DMS153 treated with DMSO at 0.1 percent for 48 hours (cell line): ENCODE data around the gene KCNJ4.

Experiments
- DNase-seq: peaks from one replicate; lab custom pipeline; 2025; ENCODE audit not compliant: unreplicated experiment; lab: John Stamatoyannopoulos, UW

KCNJ4 gene

DNA sequence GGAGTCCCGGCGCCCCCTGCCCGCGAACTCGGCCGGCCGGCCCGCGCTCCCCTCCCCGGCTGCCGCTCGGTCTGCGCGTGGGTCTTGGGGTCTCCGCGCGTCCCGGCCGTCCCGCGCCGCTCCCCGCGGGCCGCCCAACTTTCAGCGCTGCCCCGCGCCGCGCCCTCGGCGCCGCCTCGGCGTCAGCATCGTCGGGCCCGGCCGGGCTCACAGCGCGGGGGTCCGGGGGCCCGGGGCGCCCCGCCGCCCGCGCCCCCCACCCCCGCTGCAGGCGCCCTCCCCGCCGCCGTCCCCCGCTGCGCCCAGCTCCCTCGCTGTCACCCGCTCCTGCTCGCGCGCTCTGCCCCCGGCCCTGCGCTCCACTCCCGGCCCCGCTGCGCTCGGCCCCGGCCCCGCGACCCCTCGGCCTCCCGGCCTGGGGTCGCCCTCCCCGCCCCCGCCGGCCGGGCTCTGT, at the start of gene KCNJ4:
Gene KCNJ4, minus strand, starts transcription at position 124 of the 454 bp plus-strand sequence. CDS start 27,067 bp downstream, outside the sequence.
- no peak for DNase-seq

DNA sequence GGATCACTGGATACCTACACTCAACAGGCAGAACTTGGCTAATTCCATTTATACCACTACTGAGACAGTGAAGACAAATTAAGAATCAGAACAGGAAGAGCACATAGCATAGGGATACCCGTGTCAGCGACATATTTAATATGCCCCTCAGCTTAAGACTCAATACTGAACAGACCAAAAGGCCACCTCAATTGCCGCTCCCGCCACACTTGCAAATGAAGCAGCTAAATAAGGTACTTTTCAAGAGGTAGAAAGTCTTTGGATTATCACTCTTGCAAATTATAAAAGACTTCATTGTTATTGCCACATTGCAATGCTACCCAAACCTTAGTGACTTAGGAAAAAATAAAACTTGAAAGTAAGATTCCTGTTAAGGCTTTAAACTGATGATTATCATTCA, 48.0 kb upstream of the KCNJ4 start:
- DNase-seq: no peak

DNA sequence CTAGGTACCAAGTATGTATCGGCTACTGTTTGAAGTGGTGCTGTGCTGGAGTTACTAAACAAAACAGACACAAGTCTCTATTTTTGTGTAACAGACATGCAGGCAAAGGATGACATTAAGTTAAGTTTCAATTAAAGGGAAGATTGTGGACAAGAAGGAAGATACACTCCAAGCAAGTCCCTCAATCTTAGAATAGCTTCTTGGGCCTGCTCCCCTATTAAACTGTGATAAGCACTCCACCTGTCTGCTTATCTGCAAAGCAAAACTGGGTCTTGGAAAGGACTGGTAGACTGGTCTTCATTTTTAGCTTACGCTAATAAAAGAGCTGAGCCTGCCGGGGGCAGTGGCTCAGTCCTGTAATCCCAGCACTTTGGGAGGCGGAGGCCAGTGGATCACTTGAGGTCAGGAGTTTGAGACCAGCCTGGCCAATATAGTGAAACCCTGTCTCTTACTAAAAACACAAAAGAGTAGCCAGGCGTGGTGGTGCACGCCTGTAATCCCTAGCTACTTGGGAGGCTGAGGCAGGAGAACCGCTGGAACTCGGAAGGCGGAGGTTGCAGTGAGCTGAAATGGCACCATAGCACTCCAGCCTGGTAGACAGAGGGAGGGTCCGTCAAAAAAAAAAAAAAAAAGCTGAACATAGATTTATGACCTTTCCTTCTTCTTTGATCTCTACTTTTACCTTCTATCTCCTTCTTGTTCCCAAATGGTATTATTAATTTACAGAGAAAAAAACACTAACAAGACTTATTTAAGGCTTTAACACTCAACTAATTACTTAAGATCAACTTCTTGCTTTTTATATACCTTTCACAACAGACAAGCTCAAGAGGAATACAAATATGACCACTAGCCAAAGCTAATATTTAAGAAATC, 47.0 kb upstream of the KCNJ4 start:
- no peak for DNase-seq

DNA sequence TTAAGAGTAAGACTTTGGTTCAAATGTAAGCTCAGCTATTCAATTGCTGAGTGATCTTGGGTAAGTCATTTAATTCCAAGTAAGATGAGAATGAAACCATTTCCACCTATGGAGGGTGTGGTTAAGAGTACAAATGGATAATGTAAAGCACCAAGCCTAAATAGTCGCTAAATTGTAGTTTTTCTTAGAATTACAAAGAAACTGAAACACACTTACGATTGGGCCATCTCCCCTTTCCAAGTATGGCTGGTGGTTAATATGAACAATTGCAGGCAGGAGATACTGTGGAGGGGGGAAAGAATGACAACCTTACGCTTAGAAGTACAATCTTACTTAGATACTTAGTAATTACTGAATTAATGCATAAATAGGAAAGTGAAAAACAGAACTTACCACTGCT, 42.9 kb upstream of the KCNJ4 start:
- no peak for DNase-seq

DNA sequence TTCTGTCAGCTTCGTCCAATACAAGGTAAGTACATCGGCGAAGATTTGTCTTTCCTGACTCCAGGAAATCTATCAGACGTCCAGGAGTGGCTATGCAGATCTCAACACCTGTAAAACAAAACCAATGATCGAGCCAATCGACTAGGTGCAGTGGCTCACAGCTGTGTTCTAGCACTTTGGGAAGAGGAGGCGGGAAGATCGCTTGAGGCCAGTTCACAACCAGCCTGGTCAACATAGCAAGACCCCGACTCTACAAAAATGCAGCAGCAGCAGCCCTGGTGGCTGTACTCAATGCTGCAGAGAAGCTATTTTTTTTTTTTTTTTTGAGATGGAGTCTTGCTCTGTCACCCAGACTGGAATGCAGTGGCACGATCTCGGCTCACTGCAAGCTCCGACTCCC, 39.9 kb upstream of the KCNJ4 start:
- no peak for DNase-seq

DNA sequence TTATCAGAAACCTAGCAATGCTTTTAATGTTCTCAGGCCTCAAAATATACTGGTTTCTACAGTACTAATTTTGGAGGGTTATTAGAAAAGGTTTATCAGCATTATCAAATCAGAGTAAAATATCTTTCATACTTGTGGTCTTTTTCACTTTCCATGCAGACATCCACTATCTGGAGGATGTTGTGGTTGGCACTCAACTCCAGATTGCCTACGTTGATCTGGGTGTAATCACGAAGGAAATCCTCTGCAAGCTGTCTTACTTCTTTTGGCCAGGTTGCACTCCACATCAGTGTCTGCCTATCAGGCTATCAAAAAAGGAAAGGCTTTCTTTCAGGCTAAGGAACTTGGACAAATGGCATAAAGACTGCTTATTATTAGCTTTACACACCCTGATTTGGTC, 39.5 kb upstream of the KCNJ4 start:
- no peak for DNase-seq

DNA sequence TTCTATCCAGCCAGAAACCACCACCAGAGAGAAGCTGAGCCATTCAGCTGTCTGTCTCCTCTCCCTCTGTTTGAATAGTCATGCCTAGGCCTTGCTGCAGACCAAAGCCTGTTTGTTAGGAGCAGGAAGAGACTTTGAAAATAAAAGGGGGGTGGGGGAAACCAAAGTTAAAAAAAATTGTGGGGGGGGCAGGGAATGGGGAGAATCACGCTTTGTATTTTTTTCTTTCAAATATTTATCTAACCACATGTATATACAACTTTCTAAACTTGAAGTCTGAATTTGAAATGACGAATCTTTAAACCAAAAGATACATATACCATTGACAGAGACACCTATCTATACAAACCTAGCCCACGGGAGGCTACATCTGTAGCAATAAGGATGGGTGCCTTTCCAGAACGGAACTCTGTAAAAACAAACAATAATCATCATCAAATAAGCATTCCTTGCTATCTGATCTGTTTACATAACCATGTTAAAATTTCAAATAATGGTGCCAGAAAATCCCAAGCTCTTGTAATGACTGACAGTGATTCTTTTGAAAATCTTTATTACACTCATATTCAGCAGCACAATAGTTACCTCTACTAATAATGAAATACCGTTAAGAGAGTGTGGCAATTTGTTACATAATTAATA, 36.8 kb upstream of the KCNJ4 start:
- DNase-seq: no peak

DNA sequence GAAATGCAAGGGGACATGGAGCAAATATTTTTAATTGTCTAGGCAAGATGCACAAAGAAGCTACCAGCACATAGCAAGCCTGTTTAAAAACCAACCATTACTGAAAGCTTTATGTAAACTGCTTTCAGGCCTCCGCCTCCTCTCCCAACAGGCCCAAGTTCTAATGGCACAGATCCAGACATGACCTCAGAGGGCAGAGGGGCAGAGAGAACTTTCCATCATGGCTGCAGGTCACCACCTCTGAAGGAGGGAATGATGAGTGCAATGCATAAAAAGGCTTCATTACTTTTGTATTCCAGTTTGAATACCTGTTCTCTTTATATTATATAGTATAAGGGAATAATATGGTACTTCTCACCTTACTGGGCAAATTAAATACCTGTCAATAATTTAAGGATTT, 35.9 kb upstream of the KCNJ4 start:
- no peak for DNase-seq

DNA sequence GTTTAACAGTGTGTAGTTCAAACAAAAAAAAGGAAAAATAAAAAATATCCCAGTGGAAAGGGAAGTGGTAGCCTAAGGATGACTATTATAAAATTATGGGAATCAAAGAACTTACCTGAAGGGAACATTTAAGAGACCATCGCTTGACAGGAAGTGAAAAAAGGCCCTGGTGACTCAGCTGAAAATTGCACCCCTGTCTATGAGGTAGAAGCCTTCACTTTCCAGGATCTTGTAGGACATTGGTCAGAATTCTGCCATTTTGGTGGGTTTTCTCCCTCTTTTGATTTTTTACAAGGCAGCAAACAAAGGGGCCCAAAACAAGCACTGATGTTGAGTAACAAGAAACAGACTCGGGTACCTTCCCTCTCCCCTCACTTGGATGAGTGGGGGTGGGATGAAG, 35.5 kb upstream of the KCNJ4 start:
- DNase-seq: no peak

DNA sequence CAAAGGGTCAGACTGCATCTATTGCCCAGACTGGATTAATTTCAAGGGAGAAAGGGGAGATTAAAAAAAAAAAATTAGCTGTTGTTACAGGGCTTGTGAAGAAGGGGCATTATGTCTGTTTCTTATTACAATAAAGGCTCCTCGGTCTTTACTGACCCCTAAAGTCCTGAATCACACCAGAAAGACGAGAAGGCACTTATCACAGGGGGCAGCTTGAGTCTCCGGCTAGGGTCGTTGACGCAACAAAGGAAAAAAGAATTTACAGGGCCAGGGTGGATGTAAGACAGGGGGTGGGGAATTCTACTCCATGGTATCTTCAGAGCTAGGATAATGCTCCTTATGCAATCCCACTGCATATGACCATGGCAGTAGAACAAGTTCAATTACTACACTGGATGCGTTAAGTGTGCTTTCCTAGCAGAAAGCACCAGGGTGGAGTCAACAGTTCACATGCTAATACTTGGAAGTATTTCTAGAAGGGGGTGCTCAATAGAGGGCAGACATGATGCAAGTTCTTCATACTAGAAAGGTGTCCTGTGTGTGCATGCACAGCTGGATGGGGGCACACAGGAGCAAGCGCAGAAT, 34.7 kb upstream of the KCNJ4 start:
- no peak for DNase-seq

DNA sequence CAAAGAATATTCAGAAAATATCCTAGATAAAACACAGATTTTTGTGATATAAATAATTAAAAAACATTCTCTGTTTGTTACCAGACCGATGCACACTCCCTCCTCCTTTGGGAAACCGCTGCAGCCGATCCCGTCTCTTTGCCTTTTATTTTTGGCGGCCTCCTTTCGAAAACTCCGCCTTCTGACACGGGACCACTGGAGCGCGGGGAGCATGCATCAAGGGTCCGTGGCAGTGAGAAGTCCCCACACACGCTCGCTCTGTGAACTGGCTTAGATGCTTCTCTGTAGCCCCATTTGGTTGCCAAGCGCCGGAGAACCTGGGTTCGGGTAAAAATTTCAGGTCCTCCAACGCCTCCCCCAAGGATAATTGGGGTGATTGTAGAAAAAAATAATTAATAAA, 34.1 kb upstream of the KCNJ4 start:
- DNase-seq: no peak

DNA sequence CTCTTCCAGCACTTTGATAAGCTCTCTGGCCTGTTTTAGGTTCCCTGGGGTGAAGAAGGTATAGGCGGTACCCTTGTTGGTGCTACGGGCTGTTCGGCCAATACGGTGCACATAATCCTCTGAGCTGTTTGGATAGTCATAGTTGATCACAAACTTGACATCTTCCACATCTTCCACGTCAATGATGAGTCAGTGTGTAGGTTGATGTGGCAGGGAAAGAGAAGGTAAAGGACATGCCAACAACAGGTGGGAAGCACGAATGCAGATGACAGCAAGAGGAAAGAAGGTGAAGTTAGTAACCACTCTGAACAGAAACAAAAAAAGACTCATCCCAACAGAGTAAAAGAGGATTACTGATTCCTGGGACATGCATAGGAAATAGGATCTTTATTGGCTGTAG, 32.9 kb upstream of the KCNJ4 start:
- no peak for DNase-seq

DNA sequence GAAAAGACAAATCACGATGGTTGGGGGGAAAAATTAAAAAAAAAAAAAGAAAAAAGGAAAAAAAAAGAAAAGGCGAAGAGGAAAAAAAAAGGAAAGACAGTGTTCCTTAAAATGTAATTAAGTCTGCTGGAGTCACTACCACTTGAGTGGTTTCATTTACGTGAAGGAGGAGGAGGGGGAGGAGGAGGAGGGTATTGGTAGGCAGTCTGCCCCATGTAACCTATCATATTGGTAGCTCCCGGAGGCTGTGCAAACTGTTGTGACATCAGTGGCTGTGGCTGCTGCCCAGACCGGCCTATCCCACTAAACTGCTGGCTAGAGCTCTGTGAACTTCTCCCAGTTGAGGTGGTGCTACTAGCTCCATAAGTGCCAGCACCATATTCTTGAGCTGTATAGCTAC, 30.8 kb upstream of the KCNJ4 start:
- DNase-seq: no peak

DNA sequence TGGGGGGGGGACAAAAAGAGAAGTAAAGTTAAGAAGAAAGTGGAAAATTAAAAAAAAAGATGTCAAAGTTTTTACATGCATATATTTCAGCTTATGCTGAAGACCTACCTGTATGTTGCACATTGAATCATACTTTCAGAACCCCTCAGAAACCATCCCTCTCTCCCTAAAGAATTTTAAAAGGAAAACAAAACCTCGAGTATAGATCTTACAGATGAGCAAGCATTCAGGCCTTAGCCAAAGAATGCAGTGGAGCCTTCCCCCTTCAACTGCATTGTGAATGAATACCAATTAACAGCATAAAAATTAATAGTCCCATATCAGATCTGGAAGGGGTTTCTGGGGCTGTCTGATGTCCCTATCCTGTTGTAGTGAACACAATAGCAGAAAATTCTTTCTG, 29.2 kb upstream of the KCNJ4 start:
- DNase-seq: no peak

DNA sequence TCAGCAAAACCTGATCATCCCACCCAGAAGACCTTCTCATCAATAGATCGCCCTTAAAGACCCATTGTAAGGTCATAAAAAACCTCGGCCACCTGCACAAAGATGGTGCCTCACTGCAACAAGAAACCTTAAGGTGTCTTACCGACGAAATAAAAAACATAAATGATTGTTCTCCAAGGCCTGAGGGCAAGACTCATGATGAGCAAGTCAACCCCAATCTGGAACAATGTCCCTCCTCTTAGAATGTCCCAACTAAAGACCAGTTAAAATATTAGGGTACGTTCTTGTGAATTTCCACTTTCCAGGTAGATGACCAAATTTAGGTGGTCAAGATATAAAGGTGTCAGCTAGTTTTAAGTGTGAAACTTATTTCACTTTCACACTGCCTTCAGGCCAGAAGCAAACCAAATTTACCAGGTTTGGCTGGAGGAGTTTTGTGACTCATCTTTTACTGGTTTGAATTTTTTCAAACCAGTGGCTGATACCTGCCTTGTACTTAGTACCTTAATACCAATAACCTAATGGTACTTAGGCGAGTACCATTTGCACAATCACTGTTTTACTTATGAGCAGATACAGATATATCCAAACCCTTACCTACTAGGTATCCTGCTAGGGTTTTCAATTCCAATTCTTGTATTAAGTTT, 27.8 kb upstream of the KCNJ4 start:
- no peak for DNase-seq

DNA sequence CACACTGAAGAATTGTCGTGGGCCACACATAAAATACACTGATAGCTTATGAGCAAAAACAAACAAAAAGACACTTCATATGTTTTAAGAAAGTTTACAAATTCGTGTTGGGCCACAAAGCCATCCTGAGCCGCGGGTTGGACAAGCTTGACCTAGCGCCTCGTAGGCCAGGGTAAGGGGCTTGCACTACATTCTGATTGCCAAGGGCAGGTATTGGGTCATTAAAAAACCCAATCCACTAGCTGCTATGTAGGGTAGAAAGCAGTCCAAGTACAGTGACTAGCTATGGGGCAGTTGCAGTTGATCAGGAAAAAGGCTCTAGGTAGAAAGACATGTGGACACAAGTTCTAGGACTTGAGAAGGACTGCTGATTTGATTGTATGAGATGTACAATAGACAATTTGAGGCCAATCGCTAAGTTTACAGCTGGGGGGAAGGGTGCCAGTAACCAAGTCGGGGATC, 26.9 kb upstream of the KCNJ4 start:
- no peak for DNase-seq

DNA sequence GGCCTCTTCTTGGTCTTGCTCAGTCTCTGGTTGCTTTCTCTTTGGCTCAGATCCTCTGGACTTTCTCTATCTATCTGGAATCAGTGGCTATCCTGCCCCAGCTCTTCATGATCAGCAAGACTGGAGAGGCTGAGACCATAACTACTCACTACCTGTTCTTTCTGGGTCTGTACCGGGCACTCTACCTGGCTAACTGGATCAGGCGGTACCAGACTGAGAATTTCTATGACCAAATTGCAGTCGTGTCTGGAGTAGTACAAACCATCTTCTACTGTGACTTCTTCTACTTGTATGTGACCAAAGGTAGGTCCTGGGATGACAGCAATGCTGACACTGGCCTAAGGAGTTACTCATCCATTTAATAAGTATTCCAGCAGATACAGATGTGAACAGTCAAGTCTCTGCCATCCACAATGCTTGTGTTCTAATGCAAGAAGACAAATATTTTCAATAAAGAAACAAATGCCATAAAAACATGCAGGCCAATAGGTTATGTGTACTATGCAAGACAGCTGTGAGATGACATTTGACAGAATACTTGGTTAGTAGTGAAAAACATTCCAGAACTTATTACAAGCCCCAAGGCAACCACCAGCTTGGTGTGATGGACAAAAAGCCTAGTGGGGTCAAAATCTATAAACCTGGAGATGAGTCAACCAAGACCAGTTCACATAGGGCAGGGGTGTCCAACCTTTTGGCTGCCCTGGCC, 26.3 kb upstream of the KCNJ4 start:
- DNase-seq: no peak

DNA sequence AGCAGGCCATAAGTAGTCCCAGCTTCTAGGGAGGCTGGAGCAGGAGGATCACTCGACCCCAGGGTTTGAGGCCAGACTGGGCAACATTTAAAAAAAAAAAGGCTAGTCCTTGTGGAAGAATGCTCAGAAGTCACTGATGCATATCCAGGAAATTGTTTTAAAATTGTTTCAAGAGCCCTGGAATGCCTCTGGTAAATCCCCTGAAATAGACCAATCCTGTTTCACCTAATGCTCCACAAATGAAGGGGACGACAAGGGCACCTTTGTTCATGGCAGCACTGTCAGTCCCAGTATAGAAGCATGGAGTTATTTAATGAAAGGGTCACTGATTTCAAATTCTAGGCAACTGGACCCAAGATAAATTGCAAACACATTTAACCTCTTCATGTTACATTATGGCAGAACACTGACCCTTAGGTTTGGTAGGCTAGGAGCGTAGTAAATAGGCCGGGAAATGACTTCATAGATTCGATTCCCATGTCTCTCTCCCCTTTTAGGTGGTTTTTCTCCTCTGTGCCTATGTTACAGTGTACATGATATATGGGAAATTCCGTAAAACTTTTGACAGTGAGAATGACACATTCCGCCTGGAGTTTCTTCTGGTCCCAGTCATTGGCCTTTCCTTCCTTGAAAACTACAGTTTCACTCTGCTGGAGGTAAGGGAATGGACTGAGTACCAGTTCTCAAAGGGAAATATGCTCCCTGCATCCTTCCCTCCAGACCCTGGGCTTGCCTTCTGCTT, 24.3 kb upstream of the KCNJ4 start:
- DNase-seq: no peak

DNA sequence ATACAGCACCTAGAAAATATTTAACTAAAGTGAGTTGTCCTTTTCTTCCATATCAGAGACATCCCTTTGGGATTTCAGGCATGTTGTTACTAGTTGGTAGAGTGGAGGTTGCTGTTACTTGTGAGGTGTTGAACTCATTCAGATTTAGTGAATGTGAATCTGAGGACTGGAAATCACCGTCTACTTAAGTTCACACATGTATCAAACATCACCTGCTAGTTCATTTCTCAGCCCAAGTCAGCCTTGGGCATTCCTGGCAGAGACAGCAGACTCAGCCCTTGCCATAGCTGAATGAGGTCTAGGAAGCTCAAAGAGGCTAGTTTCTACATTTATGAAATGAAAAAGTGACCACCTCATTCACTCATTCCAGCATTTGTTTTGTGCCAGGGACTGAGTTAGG, 22.6 kb upstream of the KCNJ4 start:
- DNase-seq: no peak

DNA sequence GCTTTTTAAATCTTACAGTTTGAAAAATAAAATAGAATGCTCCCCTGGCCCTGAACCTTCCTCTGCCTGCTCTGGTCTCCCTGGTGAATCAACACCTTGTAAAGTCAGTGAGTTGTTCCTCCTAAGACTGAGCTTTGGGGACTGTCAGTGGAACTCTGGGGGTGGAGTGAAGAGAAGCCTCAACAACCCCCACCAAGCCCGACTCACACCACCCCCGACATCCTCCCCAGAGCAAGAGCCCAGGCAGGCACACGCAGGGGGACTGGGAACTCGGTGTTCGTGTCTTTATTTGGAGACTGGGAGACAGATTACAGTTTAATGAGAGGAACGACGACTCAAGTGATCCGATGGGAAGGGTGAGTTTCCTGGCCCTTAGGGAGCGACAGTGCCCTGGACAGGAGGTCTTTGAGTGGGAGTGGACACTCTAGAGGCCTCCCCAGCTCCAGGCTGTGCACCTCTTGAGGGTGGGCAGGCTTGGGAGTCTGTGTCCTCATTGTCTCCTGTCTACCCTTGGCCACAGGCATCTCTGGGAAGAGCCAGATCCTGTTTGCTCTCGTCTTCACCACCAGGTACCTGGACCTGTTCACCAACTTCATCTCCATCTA, 19.1 kb upstream of the KCNJ4 start:
- DNase-seq: no peak
